Keratinocyte (primary cell): ENCODE measurements around the gene TIPARP. TPM values are rescaled to one million over a fixed set of nuclear protein-coding genes. Genes with fewer than 3 reads are reported as not detected.

Source experiments
- DNase-seq: peaks from one replicate; pipeline ENCODE4 v3.0.0-alpha.2; 2011; ENCODE audit warnings: low read depth, missing footprints, low spot score
- FAIRE-seq: peaks from 2 replicates; lab custom pipeline; 2011; peaks lifted over from hg19 to GRCh38; lab: Jason Lieb, UNC
- H2AFZ ChIP-seq: 2 replicates; pipeline ENCODE4 v1.6.0; 2012; ENCODE audit warnings: low read length, control low read depth, inconsistent platforms; ENCODE audit not compliant: control insufficient read depth
- H3K27ac ChIP-seq: 2 replicates; pipeline ENCODE4 v1.5.1; 2011; ENCODE audit warnings: low read length; ENCODE audit not compliant: control insufficient read depth, insufficient read depth
- H3K27me3 ChIP-seq: 3 replicates; pipeline ENCODE4 v1.6.0; 2011; ENCODE audit warnings: low read length; ENCODE audit not compliant: control insufficient read depth, insufficient read depth; ENCODE audit errors: extremely low read depth
- H3K36me3 ChIP-seq, 2 experiments: 2 replicates in 1 of 2; 3 replicates in 1 of 2; pipeline ENCODE4 v1.5.1; 2011; ENCODE audit warnings: low read length in 2 of 2, mild to moderate bottlenecking in 1 of 2; ENCODE audit not compliant: control insufficient read depth in 2 of 2, insufficient read depth in 2 of 2; ENCODE audit errors: extremely low read depth in 1 of 2
- H3K4me1 ChIP-seq: 3 replicates; pipeline ENCODE4 v1.5.1; 2011; ENCODE audit warnings: low read length; ENCODE audit not compliant: control insufficient read depth, insufficient read depth; ENCODE audit errors: extremely low read depth
- H3K4me2 ChIP-seq: 3 replicates; pipeline ENCODE4 v1.6.0; 2011; ENCODE audit warnings: low read depth, low read length; ENCODE audit not compliant: control insufficient read depth, insufficient read depth; ENCODE audit errors: extremely low read depth
- H3K4me3 ChIP-seq, 3 experiments: fragments of 200-600 bp in 1 of 3; sonication (generic) in 1 of 3; 2 replicates in 2 of 3; 3 replicates in 1 of 3; pipeline ENCODE4 v1.5.1; 2011 to 2016; ENCODE audit warnings: low read length in 3 of 3, mild to moderate bottlenecking in 3 of 3, control low read depth in 2 of 3, inconsistent platforms in 1 of 3, low read depth in 1 of 3, mixed read lengths in 1 of 3, mixed run types in 1 of 3, moderate library complexity in 1 of 3; ENCODE audit not compliant: control insufficient read depth in 2 of 3, insufficient read depth in 2 of 3; ENCODE audit errors: extremely low read depth in 1 of 3
- H3K79me2 ChIP-seq: 2 replicates; pipeline ENCODE4 v1.6.0; 2012; ENCODE audit warnings: low read length; ENCODE audit not compliant: control insufficient read depth, insufficient read depth
- H3K9ac ChIP-seq: 3 replicates; pipeline ENCODE4 v1.6.0; 2011; ENCODE audit warnings: low read length; ENCODE audit not compliant: control insufficient read depth, insufficient read depth; ENCODE audit errors: extremely low read depth
- H3K9me1 ChIP-seq: 3 replicates; pipeline ENCODE4 v1.6.0; 2011; ENCODE audit warnings: low read length; ENCODE audit not compliant: control insufficient read depth, insufficient read depth; ENCODE audit errors: extremely low read depth
- H3K9me3 ChIP-seq: 2 replicates; pipeline ENCODE4 v1.5.1; 2012; ENCODE audit warnings: low read depth, low read length; ENCODE audit not compliant: control insufficient read depth
- H4K20me1 ChIP-seq: 3 replicates; pipeline ENCODE4 v1.6.0; 2011; ENCODE audit warnings: low read length; ENCODE audit not compliant: control insufficient read depth, insufficient read depth; ENCODE audit errors: extremely low read depth
- EZH2 ChIP-seq: IDR thresholded peaks from one replicate; pipeline ENCODE4 v1.6.1; 2012; ENCODE audit warnings: inconsistent platforms, mild to moderate bottlenecking, low read length, moderate library complexity
- dilution Hi-C: fragments of 300-500 bp; cut with MboI; formaldehyde crosslinking; loops from one replicate; pipeline ENCODE4 v1.7.0; 2020; ENCODE audit warnings: low sequenced_read_pairs; ENCODE audit not compliant: extremely low pct_ligation_motif_present
- polyA plus RNA-seq, 5 experiments: library from polyadenylated mRNA; depleted of rRNA in 3 of 5; stranded (reverse) in 3 of 5; stranded (forward) in 1 of 5; unstranded in 1 of 5; fragments of >200 nt; gene quantifications; 1 replicate in 1 of 5; 2 replicates in 3 of 5; 3 replicates in 1 of 5; pipeline versions ENCODE4 v1.2.1 to v1.2.3, GENCODE V29; 2011 to 2012; ENCODE audit warnings: missing spikeins in 2 of 5, low read depth in 1 of 5, low replicate concordance in 1 of 5
- TF ChIP-seq, protein P1 (sequence below), 3 experiments: IDR thresholded peaks in 1 of 3; conservative IDR thresholded peaks in 1 of 3; optimal IDR thresholded peaks in 1 of 3; 2 replicates in 2 of 3; 3 replicates in 1 of 3; pipeline versions ENCODE3 to v1.5.1; 2011; ENCODE audit warnings: low read length in 3 of 3, mild to moderate bottlenecking in 3 of 3, moderate library complexity in 2 of 3, control low read depth in 1 of 3, inconsistent platforms in 1 of 3; ENCODE audit not compliant: insufficient read depth in 2 of 3; ENCODE audit errors: extremely low read depth in 1 of 3

Gene TIPARP
- polyA plus RNA-seq, 1 donor (not counting 4 experiments of a cell fraction or from before 2014, with no cell fraction given), result 62.0 TPM

DNA sequence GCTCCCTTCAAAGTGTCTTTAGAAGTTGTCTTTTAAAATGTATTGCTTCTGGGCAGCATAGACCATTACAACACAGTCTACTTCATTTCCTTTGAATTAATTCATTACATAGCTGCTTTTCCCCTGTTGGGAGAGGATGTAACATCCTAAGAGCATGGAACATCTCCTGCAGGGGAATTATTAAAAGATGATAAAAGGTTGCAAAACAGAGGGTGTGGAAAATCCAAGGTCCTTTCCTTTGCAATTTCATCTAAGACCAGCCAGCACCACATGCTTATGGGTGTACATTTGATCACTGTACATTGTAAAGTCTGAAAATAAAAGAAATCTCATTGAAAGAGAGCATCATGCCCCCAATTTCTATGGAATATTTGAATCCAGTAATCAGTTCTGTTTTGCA is 57.4 kb downstream of the TIPARP start:
- no peak overlapping the region for H3K9ac ChIP-seq
- H3K4me3 ChIP-seq, result no peak overlapping the region
- no peaks in the 10 kb centered on the region for H3K9me3 ChIP-seq
- no peak overlapping the region for H2AFZ ChIP-seq
- no peaks in the 10 kb centered on the region for H3K9me1 ChIP-seq
- no peaks in the 10 kb centered on the region for H3K27me3 ChIP-seq
- H3K4me1 ChIP-seq, result peaks cover 26% of the 10 kb centered on the region
- no peak overlapping the region for H3K4me2 ChIP-seq
- no peak for TF ChIP-seq EZH2
- TF ChIP-seq, protein P1, sequence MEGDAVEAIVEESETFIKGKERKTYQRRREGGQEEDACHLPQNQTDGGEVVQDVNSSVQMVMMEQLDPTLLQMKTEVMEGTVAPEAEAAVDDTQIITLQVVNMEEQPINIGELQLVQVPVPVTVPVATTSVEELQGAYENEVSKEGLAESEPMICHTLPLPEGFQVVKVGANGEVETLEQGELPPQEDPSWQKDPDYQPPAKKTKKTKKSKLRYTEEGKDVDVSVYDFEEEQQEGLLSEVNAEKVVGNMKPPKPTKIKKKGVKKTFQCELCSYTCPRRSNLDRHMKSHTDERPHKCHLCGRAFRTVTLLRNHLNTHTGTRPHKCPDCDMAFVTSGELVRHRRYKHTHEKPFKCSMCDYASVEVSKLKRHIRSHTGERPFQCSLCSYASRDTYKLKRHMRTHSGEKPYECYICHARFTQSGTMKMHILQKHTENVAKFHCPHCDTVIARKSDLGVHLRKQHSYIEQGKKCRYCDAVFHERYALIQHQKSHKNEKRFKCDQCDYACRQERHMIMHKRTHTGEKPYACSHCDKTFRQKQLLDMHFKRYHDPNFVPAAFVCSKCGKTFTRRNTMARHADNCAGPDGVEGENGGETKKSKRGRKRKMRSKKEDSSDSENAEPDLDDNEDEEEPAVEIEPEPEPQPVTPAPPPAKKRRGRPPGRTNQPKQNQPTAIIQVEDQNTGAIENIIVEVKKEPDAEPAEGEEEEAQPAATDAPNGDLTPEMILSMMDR (optimal IDR thresholded peaks at IDR 0.05 in 1 of 3, IDR thresholded peaks at IDR 0.05 in 1 of 3, conservative IDR thresholded peaks at IDR 0.05 in 1 of 3; ENCODE audit: extremely low read depth in 1 of 3, insufficient read depth in 2 of 3, low read length in 3 of 3), result no peak
- DNase-seq, result no peak
- no peak overlapping the region for H3K27ac ChIP-seq
- dilution Hi-C loops, result no loop called here
- no peaks in the 10 kb centered on the region for H3K36me3 ChIP-seq
- H4K20me1 ChIP-seq, result no peaks in the 10 kb centered on the region
- no peaks in the 10 kb centered on the region for H3K79me2 ChIP-seq
- FAIRE-seq, result no peak

DNA sequence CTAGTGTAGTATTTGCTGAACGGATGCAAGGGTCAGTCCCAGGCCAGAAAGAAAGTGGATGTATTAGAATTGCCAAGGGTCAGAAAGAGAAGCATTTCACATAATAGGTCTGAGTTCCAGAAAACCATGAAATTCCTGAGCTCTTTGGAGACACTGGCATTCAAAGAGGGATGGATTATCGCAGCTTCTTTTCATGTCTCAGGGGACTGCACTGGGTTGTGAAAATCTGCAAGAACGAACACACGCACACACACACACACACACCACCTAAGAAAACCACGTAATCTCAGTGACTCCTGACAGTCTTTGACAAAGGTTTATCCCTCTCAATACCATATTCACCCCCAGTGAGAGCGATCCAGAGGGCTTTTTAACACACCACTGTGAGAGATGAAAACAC is 57.9 kb downstream of the TIPARP start:
- no peaks in the 10 kb centered on the region for H3K79me2 ChIP-seq
- FAIRE-seq, result no peak
- no peak overlapping the region for H3K4me3 ChIP-seq
- dilution Hi-C loops, result no loop called here
- no peak overlapping the region for H3K9ac ChIP-seq
- no peak overlapping the region for H2AFZ ChIP-seq
- H3K4me1 ChIP-seq, result peaks cover 26% of the 10 kb centered on the region
- H3K36me3 ChIP-seq, result no peaks in the 10 kb centered on the region
- no peaks in the 10 kb centered on the region for H3K9me1 ChIP-seq
- no peaks in the 10 kb centered on the region for H3K27me3 ChIP-seq
- no peak for DNase-seq
- H3K27ac ChIP-seq, result no peak overlapping the region
- H3K9me3 ChIP-seq, result no peaks in the 10 kb centered on the region
- TF ChIP-seq, protein P1 (optimal IDR thresholded peaks at IDR 0.05 in 1 of 3, IDR thresholded peaks at IDR 0.05 in 1 of 3, conservative IDR thresholded peaks at IDR 0.05 in 1 of 3; ENCODE audit: extremely low read depth in 1 of 3, insufficient read depth in 2 of 3, low read length in 3 of 3), result no peak
- no peak for TF ChIP-seq EZH2
- H4K20me1 ChIP-seq, result no peaks in the 10 kb centered on the region
- H3K4me2 ChIP-seq, result no peak overlapping the region
